Erythroblast (primary cell): Measurements from ENCODE around the gene PDCD4.

Experiments used
- DNase-seq, 2 experiments: peaks; one replicate each; lab custom pipeline; 2025; lab: John Stamatoyannopoulos, UW
- GATA1 ChIP-seq: IDR thresholded peaks from 2 replicates; pipeline ENCODE4 v1.6.1; 2011; ENCODE audit warnings: low read depth, mild to moderate bottlenecking, control low read depth, low read length, moderate library complexity
- POLR2A ChIP-seq: IDR thresholded peaks from 2 replicates; pipeline ENCODE4 v1.6.1; 2011; ENCODE audit warnings: mild to moderate bottlenecking, low read length

Gene PDCD4

DNA sequence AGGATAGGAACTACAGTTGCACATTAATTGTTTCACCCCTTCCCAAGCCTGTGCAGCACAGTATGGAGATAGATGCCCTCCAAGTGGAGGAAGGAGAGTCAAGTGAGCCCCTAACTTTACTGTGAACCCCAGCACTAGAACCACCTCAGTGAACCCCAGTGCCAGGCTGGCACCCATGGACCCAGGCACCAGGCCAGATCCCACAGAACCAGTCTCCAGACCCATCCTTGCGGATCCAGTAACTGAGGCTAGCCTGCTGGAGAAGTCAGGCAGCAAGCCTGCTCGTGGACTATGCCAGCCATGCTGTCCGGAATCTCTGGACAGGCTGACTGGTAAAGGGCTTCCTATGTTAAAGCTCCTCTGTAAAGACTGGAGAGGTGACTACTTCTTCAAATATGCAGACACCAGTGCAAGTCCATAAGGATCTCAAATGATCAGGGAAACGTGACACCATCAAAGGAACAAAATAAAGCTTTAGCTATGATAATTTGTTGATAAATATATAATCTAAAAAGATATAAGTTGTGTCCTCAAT is 75.4 kb downstream of the PDCD4 start:
- TF ChIP-seq GATA1 (no peak), POLR2A (no peak)
- no peak for DNase-seq
